Activated T-helper 1 cell treated with Interleukin-2 at 50 U/mL for 16 hours (primary cell): ENCODE results near the gene ANGPTL1.
"Not testable (repeated sequence)": the region's sequence is repeated elsewhere in the genome, so short reads cannot be mapped to it uniquely, and the experiment has no call there.

ENCODE experiments used
- DNase-seq: peaks from one replicate; pipeline ENCODE4 v3.0.0-alpha.2; 2020; ENCODE audit warnings: low read depth

ANGPTL1 gene

GRCh38 chr1:178867670-178868069 lies 3.2 kb downstream of the ANGPTL1 start:
- DNase-seq: no peak

DNA sequence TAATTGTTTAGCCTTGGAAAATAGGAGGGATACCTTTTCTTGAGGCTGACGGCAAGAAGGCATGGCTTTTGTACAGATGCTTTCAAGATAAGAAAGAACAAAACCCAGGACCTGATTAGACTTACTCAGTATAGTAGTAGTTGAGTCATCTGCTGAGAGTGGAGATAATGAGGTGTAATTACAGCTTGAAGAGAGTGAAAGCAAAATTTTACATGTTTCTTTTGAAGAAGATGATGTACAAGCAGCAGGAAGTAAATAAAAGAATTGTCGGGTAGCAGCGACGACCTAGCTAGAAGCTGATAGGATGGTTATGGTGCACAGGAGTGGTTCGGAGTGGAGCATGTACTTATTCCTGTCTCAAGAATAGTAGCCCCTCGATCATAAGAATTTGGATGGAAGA lies 6.6 kb downstream of the ANGPTL1 start:
- DNase-seq: no peak

- DNase-seq: no peak
Observed at GRCh38 chr1:178862864-178863263, 8.0 kb downstream of the ANGPTL1 start.

DNA sequence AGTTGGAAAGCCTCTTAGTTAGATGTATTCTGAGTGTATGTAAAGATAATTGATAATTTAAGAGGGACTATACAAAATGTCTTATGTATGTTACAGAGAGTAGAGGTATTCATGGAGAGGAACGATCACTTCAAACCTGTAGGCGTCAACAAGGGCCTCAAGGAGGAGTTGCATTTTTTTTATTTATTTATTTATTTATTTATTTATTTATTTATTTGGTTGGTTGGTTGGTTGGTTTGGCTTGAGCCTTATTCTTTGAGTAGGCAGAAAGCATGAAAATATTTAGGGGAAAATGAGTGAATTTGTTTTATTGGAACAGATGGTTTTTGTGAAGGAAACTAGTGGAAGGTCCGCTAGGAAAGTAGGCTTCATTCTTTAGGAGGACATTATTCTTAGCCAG lies 8.5 kb downstream of the ANGPTL1 start:
- no peak for DNase-seq

- DNase-seq: no peak
Observed at GRCh38 chr1:178857126-178857525, 13.8 kb downstream of the ANGPTL1 start.

- DNase-seq: no peak
Observed at GRCh38 chr1:178849918-178850317, 21.0 kb downstream of the ANGPTL1 start.

GRCh38 chr1:178847919-178848318 lies 23.0 kb downstream of the ANGPTL1 start:
- DNase-seq: not testable (repeated sequence)

DNA sequence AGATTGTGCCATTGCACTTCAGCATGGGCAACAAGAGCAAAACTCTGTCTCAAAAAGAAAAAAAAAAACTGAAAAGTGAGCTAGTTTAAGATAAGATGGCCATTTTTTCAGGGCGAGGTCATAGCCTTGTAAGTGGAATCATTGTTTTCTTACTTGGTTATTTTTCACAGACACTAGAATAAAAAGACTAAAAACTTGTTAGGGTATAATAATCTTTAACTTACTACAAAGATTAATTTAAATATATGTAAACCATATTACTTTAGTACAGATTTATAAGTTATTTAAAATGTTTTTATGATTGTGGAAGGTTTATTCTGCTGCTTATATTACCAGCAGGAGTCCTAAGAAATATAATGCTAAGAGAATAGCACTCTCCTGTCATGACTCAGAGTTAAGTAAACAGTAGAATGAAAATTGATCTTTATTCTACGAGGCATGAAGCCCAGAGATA lies 23.5 kb downstream of the ANGPTL1 start:
- DNase-seq: no peak

DNA sequence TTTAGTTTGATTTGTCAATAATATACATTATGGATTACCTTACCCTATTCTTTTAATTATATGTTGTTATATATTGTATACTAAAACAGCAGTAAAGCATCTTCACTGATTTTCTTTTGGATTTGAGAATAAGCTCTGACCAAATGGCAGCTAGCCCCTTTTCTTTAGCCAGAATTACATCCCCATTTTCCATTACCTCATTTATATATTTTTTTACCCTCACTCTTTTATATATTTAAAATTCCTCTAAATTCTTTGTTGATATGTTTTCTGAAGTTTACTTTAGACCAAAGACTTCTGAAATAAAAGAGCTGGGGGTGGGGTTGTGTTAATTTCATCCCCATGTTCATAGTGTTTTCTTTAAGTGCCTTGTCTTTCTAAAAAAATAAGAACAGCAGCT lies 24.6 kb downstream of the ANGPTL1 start:
- DNase-seq: no peak

GRCh38 chr1:178844436-178844835 lies 26.4 kb downstream of the ANGPTL1 start:
- no peak for DNase-seq

- DNase-seq: no peak
Observed at GRCh38 chr1:178825167-178825566, 45.7 kb downstream of the ANGPTL1 start.

- DNase-seq: no peak
Observed at GRCh38 chr1:178821134-178821866, 49.6 kb downstream of the ANGPTL1 start.

GRCh38 chr1:178819123-178819522 lies 51.8 kb downstream of the ANGPTL1 start:
- DNase-seq: no peak

DNA sequence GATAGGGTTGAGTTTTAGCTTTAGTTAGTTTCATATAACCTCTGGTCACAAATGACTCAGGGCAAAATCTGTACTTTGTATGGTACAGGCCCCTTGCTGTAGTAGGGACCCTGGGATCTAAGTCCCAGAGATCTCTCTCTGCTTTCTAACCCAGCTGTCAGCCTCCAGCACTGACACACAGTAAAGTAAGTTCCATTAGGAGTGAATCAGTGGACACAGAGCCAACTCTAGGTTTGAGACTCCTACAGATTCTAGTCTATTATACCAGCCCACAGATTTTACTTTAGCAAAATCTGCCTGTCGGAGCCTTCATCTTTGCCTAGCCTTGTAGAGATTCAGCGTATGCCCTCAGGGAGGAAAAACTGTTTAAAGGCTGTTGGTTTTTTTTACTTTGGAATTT lies 52.5 kb downstream of the ANGPTL1 start:
- DNase-seq: no peak

DNA sequence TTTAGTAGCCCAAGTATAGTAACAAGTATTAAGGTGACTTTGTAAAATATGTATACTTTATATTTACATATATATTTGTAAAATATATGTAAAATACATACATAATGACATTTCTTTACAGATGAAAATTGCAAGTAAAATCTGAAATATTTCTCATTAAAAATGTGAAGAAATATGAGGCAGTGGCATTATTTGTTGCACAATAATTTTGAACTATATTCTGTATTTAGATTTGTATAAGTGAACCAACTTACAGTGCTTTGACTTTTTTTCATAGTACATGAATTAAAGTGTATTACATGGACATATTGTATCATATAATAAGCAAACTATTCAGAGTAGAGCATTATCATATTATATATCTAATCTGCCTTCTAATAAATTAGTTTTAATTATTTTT lies 60.3 kb downstream of the ANGPTL1 start:
- no peak for DNase-seq

GRCh38 chr1:178808529-178808928 lies 62.3 kb downstream of the ANGPTL1 start:
- DNase-seq: no peak

GRCh38 chr1:178806665-178807300 lies 64.1 kb downstream of the ANGPTL1 start:
- no peak for DNase-seq

- DNase-seq: no peak
Observed at GRCh38 chr1:178802873-178803272, 68.0 kb downstream of the ANGPTL1 start.
